Activated CD4-positive, alpha-beta T cell treated with anti-CD3 and anti-CD28 coated beads, Interleukin-2, Interleukin-6, amounts not matched to agents 100 ng/mL and 50 ng/mL, durations not matched to agents 16 hours and 8 hours (primary cell): ENCODE data around the gene SLC35B4.
A peak's percentile ranks its signal among the peaks of the same experiment; 100 is the strongest.
"Not testable (repeated sequence)": the region's sequence is repeated elsewhere in the genome, so short reads cannot be mapped to it uniquely, and the experiment has no call there.

ENCODE experiments used
- DNase-seq: peaks from one replicate; pipeline ENCODE4 v3.0.0-alpha.2; 2020

Gene SLC35B4

DNA sequence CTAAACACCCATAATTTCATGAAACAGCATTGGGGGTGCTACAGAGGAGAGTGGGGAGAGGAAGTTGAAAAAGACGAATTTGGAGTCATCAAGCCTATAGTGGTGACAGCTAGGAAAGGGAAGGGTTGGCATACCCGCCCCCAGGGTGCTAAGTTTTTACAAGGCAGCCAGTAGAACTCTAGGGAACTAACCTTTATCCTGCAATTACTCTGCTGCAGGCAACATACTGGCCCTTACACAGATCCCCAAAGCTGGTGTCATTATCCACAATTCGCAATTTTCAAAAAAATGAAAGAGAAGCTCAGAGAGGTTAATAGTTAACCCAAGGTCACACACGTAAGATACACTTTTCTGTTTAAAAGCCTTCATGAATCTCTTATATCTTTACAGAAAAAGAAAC is 14.2 kb upstream of the SLC35B4 start:
- no peak for DNase-seq

DNA sequence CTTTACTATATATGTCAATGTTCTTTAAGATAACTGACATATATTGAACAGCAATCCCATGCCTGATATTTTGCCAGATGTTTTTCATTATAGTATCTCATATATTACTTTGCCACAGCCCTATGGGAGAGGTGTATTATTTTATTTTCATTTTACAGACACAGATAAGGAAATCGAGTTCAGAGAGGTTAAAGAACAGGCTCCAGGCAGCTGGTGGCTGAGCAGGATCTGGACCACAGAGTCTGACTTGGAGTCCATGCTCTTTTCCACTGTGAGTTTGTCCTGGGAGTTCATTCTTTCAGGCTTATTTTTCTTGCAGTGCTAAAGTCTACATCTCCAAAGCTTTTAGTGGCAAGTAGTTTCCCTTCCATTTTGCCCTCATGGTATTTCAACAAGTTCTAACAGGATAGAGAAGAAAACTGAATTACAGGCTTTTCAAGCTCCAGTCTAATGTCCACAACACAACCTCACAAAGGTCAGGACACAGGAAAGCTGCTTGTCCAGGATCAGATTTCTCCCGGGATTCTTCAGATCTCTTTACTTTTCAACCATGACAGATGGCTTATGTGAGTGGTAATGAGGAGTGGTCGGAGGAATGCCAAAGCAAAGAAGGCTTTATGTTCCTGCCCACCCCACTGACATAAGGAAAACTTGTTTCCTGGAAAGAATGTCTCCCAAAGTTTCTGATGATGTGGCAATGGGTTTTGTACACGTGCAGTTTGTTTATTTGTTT is 13.1 kb upstream of the SLC35B4 start:
- DNase-seq: no peak

DNA sequence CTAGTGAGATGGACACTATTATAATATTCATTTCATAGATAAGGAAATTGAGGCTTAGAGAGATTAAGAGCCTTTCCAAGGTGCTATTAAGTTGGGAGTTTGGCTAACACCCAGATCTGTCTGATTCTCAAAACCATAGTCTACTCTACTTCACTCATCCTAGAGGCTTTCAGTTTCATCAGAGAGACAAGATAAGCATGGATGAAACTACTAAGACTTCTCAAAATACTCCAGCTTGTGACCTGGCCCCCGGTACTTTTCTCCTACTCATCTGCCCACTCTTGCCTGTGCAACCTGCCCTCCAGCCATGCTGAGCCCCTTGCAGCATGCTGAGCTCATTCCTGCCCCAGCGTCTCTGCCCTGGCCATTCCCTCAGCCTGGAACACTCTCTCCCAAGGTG is 12.2 kb upstream of the SLC35B4 start:
- DNase-seq: no peak

DNA sequence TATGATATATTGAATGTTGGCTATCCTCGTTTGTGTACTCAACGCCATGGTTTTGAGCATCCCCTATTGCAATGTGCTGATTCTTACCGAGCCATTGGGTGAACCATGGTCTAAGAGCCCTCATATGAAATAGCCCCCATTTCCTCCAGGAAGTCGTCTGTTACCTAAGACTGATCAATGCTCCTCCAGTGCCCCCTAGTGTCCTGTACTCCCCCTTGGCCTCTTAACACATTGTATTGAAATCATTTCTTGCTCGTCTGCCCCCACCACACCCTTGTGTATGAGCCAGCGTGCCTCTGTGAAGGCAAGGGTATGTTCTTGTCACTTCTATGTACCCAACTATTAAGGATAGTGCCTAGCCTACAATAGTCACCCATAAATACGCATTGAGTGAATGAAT is 11.2 kb upstream of the SLC35B4 start:
- DNase-seq: peak; percentile 55

DNA sequence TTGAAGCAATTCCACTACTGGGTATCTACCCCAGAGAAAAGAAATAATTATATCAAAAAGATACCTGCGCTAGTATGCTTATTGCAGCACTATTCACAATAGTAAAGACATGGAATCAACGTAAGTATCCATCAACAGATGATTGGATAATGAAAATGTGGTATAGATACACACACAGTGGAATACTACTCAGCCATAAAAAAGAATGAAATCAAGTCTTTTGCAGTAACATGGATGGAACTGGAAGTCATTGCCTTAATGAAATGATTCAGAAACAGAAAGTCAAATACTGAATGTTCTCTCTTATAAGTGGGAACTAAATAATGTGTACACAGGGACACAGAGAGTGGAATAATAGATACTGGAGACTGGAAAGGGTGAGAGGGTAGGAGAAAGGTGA is 7.4 kb upstream of the SLC35B4 start:
- DNase-seq: no peak

DNA sequence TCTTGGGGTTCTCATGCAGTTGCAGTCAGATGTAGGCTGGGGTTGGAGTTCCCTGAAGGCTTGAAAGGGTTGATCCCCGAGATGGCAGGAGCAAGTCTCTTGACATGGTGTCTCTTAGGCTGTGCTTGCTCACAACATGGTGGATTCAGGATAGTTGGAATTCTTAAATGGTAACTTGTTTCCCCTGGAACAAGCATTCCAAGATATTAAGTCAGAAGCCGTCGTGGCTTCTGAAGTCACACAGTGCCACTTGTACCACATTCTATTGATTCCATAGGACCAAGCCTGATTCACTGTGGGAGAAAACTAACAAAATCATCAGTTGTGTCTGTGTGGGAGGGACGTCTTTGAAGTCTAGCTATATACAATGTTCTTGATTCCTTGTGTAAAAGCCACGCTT is 3.5 kb upstream of the SLC35B4 start:
- DNase-seq: no peak

DNA sequence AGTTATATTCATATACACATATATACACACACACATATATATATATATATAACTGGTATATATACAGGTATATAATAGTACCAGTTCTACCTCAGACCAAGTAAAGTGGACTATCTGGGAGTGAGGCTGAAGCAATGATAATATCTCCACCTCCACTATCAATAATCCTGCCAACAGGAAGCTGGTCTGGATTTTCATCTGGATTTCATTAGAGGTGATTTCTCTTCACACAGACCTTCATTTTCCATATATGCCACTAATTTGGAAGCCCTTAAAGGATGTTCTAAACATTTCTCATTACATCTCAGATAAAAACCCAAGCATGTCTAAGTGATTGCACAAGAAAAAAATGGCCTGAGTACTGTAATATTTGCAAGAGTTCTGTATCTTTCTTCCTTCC is 1.7 kb upstream of the SLC35B4 start:
- no peak for DNase-seq

DNA sequence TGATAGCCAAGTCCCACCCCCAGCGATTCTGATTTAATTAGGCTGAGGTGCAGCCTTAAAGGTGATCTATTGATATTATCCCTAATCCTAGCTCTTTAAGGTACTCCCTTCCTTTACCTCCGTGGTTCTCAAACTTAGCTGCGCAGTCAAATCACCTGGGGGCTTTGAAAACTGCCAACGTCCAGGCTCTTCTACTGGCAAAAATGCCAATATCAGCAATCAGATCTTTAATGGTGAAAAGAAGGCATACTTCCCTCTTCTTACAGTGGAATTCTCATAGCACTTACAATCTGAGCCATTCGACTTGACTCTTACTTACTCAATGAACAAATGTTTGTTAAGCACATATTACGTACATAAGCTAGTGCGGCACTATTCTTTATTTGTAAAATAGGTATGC is 704 bp upstream of the SLC35B4 start:
- no peak for DNase-seq

DNA sequence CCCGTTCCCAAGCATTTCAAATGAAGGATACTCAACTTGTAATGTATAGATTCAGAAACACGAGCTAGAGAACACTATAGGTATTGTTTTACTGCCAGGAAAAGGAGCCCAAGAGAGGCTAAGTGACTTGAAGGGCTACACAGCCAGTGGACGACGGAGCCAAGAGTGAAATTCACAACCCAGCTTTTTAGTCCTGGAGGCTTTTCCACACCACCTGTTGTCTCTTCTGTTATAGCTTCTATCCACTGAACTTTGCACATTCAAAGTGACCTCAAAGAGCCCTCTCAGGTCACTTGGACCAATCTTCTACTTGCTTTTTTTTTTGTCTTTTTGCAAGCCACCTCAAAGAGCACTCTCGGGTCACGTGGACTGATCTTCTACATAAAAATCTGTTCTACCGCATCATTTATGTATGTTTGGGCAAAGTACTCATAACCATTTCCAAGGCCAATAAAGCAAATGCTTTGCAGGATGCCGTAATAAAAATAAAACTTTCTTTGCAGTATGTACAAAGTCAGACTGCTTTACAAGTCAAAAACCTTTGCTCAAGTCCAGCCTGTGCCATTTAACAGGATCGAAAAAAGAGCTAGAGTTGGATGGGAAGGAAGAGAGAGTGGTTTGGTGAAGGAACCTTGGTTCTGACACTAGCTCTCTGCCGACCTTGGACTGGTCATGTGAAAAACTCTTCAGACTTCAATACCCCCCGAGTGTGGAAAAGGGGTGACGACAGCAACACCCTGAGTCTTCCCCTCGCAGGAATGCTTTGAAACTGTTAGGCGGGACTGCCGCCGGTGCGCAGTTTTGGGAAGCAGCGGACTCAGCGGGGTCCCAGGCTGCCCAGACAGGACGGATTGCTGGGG is 821 bp downstream of the SLC35B4 start:
- DNase-seq: no peak

DNA sequence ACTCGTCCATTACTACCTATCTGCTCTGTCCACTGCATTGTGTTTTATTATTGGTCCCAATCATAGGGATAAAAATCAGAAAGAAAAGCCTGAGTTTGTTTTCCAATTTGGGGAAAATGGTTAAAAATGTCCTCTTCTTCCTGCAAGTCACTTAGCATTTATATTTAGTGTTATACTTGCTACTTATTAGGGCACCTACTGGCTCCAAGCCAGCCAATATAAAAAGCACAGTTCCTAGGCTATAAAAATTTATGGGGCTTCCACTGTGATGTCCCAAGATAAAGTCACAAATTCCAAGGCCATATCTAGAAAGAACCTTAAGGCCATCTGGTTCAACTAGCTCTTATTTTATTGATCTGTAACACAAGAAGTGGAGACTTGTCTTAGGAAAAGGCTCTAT is 3.2 kb downstream of the SLC35B4 start:
- no peak for DNase-seq

DNA sequence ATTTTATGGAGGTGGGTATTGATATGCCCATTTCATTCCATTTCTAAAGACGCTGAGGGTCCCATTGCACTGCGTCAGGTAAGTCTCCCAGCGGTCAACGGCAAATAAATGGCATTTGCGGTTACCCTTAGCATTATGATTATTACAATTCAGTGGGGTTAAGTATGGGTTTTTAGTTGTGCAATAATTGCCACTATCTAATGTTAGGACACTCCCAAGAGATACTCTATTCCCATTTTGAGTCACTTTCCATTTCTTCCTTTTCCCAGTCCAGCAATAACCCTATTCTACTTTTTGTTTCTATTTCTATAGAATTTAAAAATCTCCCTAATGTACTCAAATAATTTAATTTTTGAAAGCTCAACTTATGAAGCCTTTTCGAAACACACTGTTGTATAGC is 4.0 kb downstream of the SLC35B4 start:
- no peak for DNase-seq

DNA sequence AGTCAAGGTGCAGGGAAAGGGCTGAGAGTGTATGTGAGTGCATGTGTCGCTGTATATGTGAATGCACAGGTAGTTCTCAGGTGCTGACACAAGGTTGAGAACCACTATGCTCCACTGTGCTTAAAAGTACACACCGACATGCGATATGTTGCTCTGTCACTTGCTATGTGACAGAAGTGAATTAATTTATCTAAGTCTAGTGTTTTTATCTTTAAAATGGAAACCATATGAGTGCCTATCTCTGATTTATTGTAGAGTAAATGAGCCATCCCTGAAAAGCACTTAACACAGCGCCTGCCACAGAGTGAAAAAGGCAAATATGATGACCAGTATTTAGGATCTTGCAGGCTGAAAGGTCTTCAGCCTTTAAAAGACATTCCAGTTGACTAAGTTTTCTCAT is 4.9 kb downstream of the SLC35B4 start:
- DNase-seq: no peak

DNA sequence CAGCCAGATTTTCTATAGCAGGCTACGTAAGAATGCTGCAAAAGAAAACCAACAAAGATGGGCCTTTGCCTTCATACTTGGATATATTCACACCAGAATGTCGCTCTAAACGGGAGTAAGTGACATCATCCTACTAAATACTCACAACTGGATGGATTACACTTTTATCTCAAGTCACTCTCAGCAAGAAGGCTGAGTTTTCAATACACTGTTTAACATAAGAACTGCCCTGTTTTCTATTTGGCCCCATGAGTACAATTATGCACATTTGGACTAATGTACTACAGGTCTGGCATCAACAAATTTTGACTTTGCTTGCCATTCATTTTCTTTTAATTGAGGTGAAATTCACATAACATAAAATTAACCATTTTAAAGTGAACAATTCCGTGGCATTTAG is 8.2 kb downstream of the SLC35B4 start:
- no peak for DNase-seq

DNA sequence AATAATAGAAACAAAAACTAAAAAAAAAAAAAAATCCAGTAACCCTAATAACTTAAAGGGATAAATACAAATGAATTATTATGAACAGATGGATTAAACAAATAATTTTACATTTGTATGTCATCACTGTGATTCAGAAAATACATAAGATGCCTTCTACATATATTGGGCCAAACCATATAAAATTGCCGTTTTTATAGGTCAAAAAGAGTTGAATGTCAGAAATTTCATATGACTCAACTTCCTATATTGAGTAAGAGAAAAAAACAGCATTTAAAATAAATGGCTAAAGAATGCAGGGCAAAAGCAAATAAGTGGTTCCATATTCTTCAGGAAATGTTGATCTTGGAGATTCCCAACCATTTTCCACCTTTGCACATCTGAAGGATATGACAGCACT is 9.4 kb downstream of the SLC35B4 start:
- no peak for DNase-seq

DNA sequence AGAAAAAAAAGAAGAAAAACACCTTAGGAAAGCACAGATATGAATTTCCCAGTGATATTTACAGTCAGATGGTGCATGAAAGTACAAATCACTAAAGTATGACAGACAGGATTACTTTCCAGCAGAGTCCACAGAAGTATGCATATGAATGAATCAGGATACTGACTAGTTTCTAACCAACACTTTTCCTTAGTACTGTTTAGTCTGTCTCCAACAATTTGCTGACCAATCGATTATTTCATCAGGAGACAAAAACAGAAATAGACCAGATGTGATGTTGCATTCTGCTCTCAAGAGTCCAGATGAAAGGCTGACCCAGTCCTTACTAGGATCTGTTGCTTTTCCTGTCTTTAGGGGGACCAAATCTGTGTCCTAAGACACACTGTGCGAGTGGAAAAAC is 14.6 kb downstream of the SLC35B4 start:
- no peak for DNase-seq

DNA sequence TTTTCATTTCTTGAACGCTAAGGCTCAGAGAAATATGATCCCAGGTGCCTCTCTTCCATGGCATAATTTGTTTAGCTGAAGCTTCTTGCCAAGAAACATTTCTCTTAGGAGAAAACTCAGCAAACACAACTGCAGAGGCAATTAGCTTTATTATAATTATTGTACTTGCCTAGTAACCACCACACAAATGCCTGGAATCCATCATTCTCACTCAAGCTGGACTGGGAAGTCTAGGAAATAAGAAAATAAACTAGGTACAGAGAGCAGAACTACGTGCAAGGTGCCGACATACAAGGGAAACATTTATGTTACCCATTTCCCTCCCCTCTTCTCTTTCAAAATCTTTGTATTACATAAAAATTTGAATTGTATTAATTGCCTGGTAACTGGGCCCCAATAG is 15.1 kb downstream of the SLC35B4 start:
- no peak for DNase-seq

DNA sequence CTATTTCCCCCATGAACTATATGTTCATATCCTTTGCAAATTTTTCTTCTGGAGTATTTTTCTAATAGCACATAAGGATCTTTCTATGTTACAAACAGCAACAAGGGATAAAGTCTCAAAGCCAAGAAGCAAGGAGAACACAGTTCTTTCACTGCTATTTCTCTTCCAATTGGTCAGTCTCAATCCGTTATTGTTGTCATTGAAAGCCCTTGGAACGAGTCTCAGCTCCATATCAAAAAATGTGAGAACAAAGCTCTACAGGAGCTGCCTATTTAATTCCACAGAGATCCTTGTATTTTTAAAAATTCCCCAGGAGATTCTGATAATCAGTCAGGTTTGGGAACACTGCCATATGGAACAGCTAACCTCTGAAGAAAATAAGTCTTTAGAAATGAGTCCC is 15.7 kb downstream of the SLC35B4 start:
- DNase-seq: no peak

DNA sequence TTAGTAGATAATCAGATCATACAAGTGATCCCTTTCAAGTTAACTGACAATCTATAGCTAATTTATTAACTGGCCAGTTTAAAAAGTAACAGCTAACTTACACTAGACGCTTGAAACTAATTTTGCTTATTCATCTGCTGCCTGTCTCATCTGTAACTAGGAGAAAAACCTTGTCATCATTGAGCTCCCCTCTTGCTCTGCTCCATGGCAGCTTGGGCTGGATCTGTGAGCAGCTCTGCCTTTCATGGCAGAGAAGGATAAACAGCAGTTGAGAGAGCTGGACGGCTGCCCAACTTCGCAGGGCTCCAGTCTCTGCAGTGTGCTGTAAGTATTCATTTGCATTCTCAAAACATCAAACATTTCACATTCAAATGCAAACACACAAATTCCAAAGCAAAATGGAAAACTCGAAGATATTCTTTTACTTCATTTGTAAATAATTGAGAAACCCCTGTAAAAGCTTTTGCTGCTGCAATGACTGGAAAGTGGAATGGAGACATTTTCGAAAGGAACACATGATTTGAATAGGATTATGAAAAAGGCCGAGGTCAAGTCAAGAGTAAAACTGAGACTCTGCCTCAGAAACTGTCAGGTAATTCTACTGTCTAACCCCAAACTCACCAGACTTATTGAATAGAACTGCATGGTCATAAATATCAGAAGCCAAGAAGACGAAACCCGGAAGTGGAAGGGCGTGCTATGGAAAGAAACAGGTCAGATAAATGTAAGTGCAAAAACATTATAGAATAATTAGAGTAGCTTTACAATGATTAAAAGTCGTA is 17.6 kb downstream of the SLC35B4 start:
- DNase-seq: no peak

DNA sequence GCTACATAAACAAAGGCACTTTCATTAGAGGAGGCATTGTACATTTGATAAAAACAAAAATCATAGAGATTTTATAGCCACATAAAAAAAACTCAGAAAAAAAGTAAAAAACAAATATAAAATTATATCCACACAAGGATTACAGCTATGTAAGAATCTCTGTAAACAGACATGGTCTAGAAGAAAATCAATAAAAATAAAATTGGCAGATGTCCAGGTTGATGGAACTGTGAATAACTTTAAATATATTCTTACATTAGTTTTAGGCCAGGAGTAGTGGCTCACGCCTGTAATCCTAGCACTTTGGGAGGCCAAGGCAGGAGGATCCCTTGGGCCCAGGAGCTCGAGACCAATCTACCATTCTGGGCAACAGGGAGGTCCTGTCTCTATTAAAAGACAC is 19.2 kb downstream of the SLC35B4 start:
- DNase-seq: no peak

DNA sequence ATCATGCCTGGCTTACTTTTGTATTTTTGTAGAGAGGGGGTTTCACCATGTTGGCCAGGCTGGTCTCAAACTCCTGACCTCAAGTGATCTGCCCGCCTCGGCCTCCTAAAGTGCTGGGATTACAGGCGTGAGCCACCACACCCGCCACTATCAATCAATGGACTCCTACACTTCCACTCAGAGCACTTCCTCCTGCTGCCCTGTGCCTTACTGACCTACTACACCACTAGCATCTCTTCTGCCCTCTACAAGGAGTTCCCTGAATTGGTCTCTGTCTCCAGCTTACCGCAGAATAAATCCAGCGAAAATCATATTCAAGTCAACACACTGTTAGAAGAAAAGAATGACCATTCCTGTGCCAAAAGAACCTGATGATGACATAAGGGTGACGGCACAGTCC is 20.7 kb downstream of the SLC35B4 start:
- not testable (repeated sequence) for DNase-seq

DNA sequence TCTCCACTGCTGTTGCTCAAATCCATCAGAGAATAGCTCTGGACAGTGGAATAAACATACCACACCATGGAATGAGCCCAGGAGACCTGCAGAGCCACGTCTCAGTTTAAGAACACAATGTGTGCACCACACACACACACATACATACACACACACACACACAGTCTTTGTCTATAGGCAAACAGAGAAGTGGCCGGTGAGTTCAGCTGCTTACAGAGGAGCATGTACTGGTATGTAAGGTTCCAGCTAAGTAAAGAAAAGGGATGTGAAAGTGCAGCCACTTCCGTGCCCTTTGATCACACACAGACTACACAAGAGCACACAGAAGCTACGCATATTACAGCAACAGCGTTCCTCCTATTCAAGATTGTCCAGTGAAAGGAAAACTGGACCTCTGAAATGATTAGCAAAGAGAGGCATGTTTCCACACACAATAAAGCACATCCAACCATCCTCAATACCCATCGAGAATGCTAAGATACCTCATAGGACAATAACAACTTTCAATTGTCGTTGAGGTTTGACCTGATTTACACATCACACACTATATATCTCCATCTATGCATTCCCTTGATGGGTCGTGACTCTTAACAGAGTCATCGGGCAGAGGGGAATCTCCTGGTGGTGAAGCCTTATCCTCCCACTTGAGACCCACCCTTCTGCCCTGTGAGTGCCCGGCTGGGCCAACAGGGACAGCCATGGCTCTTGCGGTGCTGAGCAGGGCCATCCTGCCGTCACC is 23.6 kb downstream of the SLC35B4 start:
- DNase-seq: no peak

DNA sequence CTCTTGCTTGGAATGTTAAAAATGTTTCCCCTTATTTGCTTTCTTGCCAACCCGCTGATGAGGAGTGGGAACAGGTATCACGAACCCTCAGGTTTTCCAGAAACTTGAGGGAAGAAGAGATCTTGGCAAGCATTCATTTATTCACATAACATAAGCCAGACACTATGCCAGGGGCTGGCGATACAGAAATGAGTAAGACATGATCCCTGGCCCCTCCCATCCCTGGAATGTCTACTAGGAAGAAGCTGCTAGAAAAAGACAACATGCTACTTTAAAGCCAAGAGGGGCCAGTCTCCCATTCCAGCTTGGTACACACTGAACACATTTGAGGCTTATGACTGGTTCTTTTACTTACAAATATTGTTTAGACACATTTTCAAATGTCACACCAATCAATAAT is 26.4 kb downstream of the SLC35B4 start:
- no peak for DNase-seq

DNA sequence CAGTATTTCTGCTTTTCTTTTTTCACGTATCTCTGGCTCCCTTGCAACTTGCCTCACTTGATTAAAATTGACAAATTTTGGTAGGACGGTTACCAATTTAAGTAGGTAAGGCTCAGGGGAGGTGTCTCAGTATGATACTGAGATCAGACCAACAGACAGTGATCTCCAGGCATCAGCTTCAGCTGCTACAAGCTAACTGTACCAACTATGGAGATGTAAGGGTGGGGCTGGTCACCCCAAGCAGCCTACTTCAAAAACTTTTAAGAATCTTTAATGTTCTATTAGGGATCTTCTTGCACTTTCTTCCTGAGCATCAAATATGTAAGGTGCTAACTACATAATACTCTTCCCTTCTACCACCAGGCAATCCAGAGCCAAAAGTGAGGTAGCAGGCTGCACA is 26.9 kb downstream of the SLC35B4 start:
- DNase-seq: no peak
